Stomach (tissue), 4 donors: ENCODE data around the gene ARX.

ENCODE experiments used
- CTCF ChIP-seq, 7 experiments: fragments of 450-650 bp in 4 of 7; fragments of 200-600 bp in 3 of 7; sonication (generic) in 3 of 7; IDR thresholded peaks; one replicate each; pipeline ENCODE4 v1.5.1; 2016 to 2019; ENCODE audit warnings: antibody characterized with exemption in 7 of 7, control low read depth in 2 of 7, mild to moderate bottlenecking in 1 of 7
- POLR2A ChIP-seq, 4 donors: fragments of 450-650 bp; IDR thresholded peaks; one replicate each; pipeline ENCODE4 v1.6.1; 2016; ENCODE audit warnings: antibody characterized with exemption in 4 of 4, control low read depth in 2 of 4, mild to moderate bottlenecking in 1 of 4, moderate library complexity in 1 of 4

GRCh38 chrX:25052798-25053534, 37.2 kb upstream of the ARX start:
- TF ChIP-seq CTCF (IDR thresholded peaks at IDR 0.05) (no peak), POLR2A (IDR thresholded peaks at IDR 0.05) (no peak)
